ENCODE measurements around the gene ADAM12.

DNA sequence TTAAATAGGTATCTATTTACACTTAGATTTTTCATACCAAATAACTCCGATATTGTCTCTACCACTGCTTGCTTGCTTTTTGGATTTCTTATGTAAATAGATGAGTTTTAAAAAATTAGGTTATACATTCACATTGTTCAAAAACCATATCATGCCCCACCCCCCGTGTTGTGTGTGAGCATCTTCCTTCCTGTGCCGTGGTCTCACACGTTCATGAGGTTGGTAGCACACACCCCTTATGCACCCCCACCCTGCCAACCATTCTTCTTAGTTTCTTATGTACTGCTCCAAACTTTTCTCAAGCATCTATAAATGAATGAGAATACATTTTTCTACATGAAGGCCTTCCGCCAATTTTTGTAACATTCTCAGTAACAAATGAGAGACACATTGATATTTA is 376.3 kb downstream of the ADAM12 start:
- TF ChIP-seq, protein P1, sequence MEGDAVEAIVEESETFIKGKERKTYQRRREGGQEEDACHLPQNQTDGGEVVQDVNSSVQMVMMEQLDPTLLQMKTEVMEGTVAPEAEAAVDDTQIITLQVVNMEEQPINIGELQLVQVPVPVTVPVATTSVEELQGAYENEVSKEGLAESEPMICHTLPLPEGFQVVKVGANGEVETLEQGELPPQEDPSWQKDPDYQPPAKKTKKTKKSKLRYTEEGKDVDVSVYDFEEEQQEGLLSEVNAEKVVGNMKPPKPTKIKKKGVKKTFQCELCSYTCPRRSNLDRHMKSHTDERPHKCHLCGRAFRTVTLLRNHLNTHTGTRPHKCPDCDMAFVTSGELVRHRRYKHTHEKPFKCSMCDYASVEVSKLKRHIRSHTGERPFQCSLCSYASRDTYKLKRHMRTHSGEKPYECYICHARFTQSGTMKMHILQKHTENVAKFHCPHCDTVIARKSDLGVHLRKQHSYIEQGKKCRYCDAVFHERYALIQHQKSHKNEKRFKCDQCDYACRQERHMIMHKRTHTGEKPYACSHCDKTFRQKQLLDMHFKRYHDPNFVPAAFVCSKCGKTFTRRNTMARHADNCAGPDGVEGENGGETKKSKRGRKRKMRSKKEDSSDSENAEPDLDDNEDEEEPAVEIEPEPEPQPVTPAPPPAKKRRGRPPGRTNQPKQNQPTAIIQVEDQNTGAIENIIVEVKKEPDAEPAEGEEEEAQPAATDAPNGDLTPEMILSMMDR (IDR thresholded peaks at IDR 0.05; ENCODE audit: low read depth, low read length, missing input control), result no peak
- TF ChIP-seq FOXA1 (IDR thresholded peaks at IDR 0.05), result no peak
- TF ChIP-seq YY1 (IDR thresholded peaks at IDR 0.05), result no peak
- TF ChIP-seq, protein P2, sequence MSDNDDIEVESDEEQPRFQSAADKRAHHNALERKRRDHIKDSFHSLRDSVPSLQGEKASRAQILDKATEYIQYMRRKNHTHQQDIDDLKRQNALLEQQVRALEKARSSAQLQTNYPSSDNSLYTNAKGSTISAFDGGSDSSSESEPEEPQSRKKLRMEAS (IDR thresholded peaks at IDR 0.05), result no peak
- TF ChIP-seq ATF3 (IDR thresholded peaks at IDR 0.05), result no peak
- TF ChIP-seq, protein P3, sequence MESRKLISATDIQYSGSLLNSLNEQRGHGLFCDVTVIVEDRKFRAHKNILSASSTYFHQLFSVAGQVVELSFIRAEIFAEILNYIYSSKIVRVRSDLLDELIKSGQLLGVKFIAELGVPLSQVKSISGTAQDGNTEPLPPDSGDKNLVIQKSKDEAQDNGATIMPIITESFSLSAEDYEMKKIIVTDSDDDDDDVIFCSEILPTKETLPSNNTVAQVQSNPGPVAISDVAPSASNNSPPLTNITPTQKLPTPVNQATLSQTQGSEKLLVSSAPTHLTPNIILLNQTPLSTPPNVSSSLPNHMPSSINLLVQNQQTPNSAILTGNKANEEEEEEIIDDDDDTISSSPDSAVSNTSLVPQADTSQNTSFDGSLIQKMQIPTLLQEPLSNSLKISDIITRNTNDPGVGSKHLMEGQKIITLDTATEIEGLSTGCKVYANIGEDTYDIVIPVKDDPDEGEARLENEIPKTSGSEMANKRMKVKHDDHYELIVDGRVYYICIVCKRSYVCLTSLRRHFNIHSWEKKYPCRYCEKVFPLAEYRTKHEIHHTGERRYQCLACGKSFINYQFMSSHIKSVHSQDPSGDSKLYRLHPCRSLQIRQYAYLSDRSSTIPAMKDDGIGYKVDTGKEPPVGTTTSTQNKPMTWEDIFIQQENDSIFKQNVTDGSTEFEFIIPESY (IDR thresholded peaks at IDR 0.05), result no peak
- TF ChIP-seq EGR1 (IDR thresholded peaks at IDR 0.05; ENCODE audit: low read depth in 2 of 2), result no peak
- TF ChIP-seq, protein P4, sequence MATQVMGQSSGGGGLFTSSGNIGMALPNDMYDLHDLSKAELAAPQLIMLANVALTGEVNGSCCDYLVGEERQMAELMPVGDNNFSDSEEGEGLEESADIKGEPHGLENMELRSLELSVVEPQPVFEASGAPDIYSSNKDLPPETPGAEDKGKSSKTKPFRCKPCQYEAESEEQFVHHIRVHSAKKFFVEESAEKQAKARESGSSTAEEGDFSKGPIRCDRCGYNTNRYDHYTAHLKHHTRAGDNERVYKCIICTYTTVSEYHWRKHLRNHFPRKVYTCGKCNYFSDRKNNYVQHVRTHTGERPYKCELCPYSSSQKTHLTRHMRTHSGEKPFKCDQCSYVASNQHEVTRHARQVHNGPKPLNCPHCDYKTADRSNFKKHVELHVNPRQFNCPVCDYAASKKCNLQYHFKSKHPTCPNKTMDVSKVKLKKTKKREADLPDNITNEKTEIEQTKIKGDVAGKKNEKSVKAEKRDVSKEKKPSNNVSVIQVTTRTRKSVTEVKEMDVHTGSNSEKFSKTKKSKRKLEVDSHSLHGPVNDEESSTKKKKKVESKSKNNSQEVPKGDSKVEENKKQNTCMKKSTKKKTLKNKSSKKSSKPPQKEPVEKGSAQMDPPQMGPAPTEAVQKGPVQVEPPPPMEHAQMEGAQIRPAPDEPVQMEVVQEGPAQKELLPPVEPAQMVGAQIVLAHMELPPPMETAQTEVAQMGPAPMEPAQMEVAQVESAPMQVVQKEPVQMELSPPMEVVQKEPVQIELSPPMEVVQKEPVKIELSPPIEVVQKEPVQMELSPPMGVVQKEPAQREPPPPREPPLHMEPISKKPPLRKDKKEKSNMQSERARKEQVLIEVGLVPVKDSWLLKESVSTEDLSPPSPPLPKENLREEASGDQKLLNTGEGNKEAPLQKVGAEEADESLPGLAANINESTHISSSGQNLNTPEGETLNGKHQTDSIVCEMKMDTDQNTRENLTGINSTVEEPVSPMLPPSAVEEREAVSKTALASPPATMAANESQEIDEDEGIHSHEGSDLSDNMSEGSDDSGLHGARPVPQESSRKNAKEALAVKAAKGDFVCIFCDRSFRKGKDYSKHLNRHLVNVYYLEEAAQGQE (IDR thresholded peaks at IDR 0.05), result no peak
- TF ChIP-seq SP1 (IDR thresholded peaks at IDR 0.05), result no peak
- no peak for TF ChIP-seq GABPA (IDR thresholded peaks at IDR 0.05 in 1 of 2, conservative IDR thresholded peaks at IDR 0.05 in 1 of 2)
- TF ChIP-seq JUND (IDR thresholded peaks at IDR 0.05), result no peak

All from liver (tissue), 3 donors.